Esophagus muscularis mucosa (tissue), 3 donors: ENCODE data around the gene SP2.

Experiments used
- CTCF ChIP-seq, 3 experiments: fragments of 200-600 bp in 2 of 3; fragments of 450-650 bp in 1 of 3; sonication (generic) in 2 of 3; IDR thresholded peaks; one replicate each; pipeline ENCODE4 v1.5.1; 2017 to 2019; ENCODE audit warnings: antibody characterized with exemption in 3 of 3, mild to moderate bottlenecking in 2 of 3, moderate library complexity in 1 of 3
- POLR2A ChIP-seq: fragments of 450-650 bp; IDR thresholded peaks from one replicate; pipeline ENCODE4 v1.6.1; 2017; ENCODE audit warnings: antibody characterized with exemption, moderate library complexity, mild to moderate bottlenecking, low read depth

GRCh38 chr17:47882247-47882646, 13.8 kb upstream of the SP2 start:
- TF ChIP-seq CTCF (IDR thresholded peaks at IDR 0.05): no peak
- no peak for TF ChIP-seq POLR2A
